Measurements from ENCODE around the gene MYO7A. TPM values are rescaled to one million over a fixed set of nuclear protein-coding genes. Genes with fewer than 3 reads are reported as not detected.

Gene MYO7A
- total and polyA plus RNA-seq, 2 experiments from 2014 or later: 9.8 to 10.1 TPM

DNA sequence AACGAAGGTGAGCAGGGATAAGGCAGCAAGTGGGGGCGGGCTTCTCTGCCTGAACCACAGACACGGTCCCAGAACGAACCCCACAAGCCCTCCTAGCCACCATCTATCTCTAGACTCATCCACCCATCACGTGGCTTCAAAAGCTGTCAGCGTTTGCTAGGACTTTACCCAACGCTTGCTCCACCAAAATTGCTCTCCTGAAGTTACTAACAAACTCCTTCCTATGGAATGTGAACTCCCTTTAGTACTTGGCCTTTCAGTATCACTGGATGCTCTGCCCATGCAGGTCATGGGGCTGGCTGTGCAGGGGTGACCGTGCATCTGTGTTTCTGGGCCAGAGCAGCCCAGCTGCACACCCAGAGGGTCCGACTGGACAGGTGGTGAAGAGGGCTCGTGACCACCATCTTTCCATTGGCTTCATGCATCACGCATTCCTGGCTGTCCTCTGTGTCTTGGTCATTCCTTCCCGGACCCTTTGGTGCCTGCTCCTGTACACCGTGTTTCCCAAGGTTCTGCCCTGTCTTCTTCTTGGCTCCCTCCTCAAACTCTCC lies 85.1 kb downstream of the MYO7A start:
- TF ChIP-seq, protein P1, sequence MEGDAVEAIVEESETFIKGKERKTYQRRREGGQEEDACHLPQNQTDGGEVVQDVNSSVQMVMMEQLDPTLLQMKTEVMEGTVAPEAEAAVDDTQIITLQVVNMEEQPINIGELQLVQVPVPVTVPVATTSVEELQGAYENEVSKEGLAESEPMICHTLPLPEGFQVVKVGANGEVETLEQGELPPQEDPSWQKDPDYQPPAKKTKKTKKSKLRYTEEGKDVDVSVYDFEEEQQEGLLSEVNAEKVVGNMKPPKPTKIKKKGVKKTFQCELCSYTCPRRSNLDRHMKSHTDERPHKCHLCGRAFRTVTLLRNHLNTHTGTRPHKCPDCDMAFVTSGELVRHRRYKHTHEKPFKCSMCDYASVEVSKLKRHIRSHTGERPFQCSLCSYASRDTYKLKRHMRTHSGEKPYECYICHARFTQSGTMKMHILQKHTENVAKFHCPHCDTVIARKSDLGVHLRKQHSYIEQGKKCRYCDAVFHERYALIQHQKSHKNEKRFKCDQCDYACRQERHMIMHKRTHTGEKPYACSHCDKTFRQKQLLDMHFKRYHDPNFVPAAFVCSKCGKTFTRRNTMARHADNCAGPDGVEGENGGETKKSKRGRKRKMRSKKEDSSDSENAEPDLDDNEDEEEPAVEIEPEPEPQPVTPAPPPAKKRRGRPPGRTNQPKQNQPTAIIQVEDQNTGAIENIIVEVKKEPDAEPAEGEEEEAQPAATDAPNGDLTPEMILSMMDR (IDR thresholded peaks at IDR 0.05; ENCODE audit: poor library complexity): no peak
- no peak for TF ChIP-seq EZH2phosphoT487 (IDR thresholded peaks at IDR 0.05; ENCODE audit: low read depth, severe bottlenecking, unreplicated experiment)
- TF ChIP-seq EZH2 (IDR thresholded peaks at IDR 0.05; ENCODE audit: borderline replicate concordance): no peak
- H3K4me3 ChIP-seq: no peak overlapping the region
- no peak overlapping the region for H2AFZ ChIP-seq
- no peak overlapping the region for H3K4me2 ChIP-seq
- H3K36me3 ChIP-seq (replicated peaks; ENCODE audit: insufficient read depth, low read depth): no peaks in the 10 kb centered on the region
- 95% methylated on average over 13 of the region's 13 CpGs for WGBS (ENCODE audit: low lambda C conversion rate, missing lambda C conversion rate)
- no peaks in the 10 kb centered on the region for H4K20me1 ChIP-seq (ENCODE audit: insufficient read depth, poor library complexity, severe bottlenecking)
- no peaks in the 10 kb centered on the region for H3K9me3 ChIP-seq (ENCODE audit: low read depth)
- H3K4me1 ChIP-seq (ENCODE audit: insufficient read depth): no peaks in the 10 kb centered on the region
- H3K27me3 ChIP-seq: no peaks in the 10 kb centered on the region
- no peaks in the 10 kb centered on the region for H3K79me2 ChIP-seq
- H3K27ac ChIP-seq: no peak overlapping the region
- no peak for DNase-seq (ENCODE audit: low spot score)
- no peaks in the 10 kb centered on the region for H3K9me2 ChIP-seq (replicated peaks; ENCODE audit: insufficient read depth)

DNA sequence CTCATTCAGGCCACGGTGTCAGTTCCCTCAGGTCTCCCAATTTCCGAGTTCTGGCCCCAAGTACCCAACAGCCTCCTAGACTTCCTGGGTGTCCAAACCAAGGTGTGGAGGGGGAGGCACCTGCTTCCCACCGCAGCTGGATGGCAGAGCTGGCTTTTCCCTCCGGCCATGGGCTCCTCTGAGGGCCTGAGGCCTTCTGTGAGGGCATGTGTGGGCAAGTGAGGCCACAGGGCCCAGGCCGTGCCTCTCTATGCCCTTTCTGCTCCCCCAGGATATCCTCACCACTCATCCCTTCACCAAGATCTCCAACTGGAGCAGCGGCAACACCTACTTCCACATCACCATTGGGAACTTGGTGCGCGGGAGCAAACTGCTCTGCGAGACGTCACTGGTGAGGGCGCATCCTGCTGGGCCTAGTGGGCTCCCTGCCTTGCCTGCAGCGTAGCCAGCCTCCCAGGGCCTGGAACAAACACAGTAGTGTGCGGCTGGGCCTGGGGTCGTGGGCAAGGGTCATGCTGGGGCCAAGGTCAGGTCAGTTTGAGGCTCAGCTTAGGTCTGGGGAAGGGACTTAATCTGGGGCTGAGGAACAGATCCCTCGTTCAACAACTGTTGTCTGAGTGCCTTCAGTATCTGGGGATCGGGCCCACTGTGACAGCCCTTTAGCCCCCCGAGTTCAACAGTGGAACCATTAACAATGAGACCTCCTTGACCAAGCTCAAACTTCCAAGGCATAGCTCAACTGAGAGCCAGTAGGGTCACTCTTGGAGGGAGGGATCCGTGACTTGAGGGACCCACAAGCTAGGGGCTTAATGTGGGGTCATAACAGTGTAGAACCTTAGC lies 85.8 kb downstream of the MYO7A start:
- Histone ChIP-seq H3K4me3 (no peak overlapping the region), H4K20me1 (ENCODE audit: insufficient read depth, poor library complexity, severe bottlenecking) (no peaks in the 10 kb centered on the region), H2AFZ (no peak overlapping the region), H3K36me3 (replicated peaks; ENCODE audit: insufficient read depth, low read depth) (no peaks in the 10 kb centered on the region), H3K9me3 (ENCODE audit: low read depth) (no peaks in the 10 kb centered on the region), H3K27me3 (no peaks in the 10 kb centered on the region), H3K4me2 (no peak overlapping the region), H3K27ac (no peak overlapping the region), H3K79me2 (no peaks in the 10 kb centered on the region), H3K4me1 (ENCODE audit: insufficient read depth) (no peaks in the 10 kb centered on the region), H3K9me2 (replicated peaks; ENCODE audit: insufficient read depth) (no peaks in the 10 kb centered on the region)
- DNase-seq (ENCODE audit: low spot score): no peak
- no peak for TF ChIP-seq EZH2 (IDR thresholded peaks at IDR 0.05; ENCODE audit: borderline replicate concordance)
- TF ChIP-seq, protein P1 (IDR thresholded peaks at IDR 0.05; ENCODE audit: poor library complexity): no peak
- no peak for TF ChIP-seq EZH2phosphoT487 (IDR thresholded peaks at IDR 0.05; ENCODE audit: low read depth, severe bottlenecking, unreplicated experiment)
- WGBS (ENCODE audit: low lambda C conversion rate, missing lambda C conversion rate): 89% methylated on average over 18 of the region's 18 CpGs

DNA sequence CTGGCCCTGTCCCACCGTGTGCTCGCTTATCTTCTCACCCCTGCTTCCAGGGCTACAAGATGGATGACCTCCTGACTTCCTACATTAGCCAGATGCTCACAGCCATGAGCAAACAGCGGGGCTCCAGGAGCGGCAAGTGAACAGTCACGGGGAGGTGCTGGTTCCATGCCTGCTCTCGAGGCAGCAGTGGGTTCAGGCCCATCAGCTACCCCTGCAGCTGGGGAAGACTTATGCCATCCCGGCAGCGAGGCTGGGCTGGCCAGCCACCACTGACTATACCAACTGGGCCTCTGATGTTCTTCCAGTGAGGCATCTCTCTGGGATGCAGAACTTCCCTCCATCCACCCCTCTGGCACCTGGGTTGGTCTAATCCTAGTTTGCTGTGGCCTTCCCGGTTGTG lies 86.5 kb downstream of the MYO7A start:
- 87% methylated on average over 9 of the region's 9 CpGs for WGBS (ENCODE audit: low lambda C conversion rate, missing lambda C conversion rate)

More for the DNA sequence above, 86.5 kb downstream of the MYO7A start:
- H3K36me3 ChIP-seq (replicated peaks; ENCODE audit: insufficient read depth, low read depth): no peaks in the 10 kb centered on the region
- H4K20me1 ChIP-seq (ENCODE audit: insufficient read depth, poor library complexity, severe bottlenecking): no peaks in the 10 kb centered on the region
- no peak overlapping the region for H3K4me2 ChIP-seq
- H2AFZ ChIP-seq: no peak overlapping the region
- no peak overlapping the region for H3K27ac ChIP-seq
- H3K9me2 ChIP-seq (replicated peaks; ENCODE audit: insufficient read depth): no peaks in the 10 kb centered on the region
- no peaks in the 10 kb centered on the region for H3K79me2 ChIP-seq
- no peak for TF ChIP-seq EZH2phosphoT487 (IDR thresholded peaks at IDR 0.05; ENCODE audit: low read depth, severe bottlenecking, unreplicated experiment)
- TF ChIP-seq, protein P1 (IDR thresholded peaks at IDR 0.05; ENCODE audit: poor library complexity): no peak
- no peaks in the 10 kb centered on the region for H3K27me3 ChIP-seq
- no peaks in the 10 kb centered on the region for H3K9me3 ChIP-seq (ENCODE audit: low read depth)
- H3K4me1 ChIP-seq (ENCODE audit: insufficient read depth): no peaks in the 10 kb centered on the region
- H3K4me3 ChIP-seq: no peak overlapping the region
- DNase-seq (ENCODE audit: low spot score): no peak

Data from hepatocyte (in vitro differentiated cells).